WTC11 (cell line): Measurements from ENCODE around the gene NHS.

Experiments used
- NFYB ChIP-seq: sonication (generic); formaldehyde crosslinking; conservative IDR thresholded peaks from 2 replicates; pipeline ENCODE4 v1.8.0; 2022; ENCODE audit warnings: low read depth, missing genetic modification reagents
- TF ChIP-seq, protein P1 (sequence below): fragments of 200-600 bp; IDR thresholded peaks from 2 replicates; pipeline ENCODE4 v1.8.0; 2022; ENCODE audit warnings: antibody characterized with exemption

DNA sequence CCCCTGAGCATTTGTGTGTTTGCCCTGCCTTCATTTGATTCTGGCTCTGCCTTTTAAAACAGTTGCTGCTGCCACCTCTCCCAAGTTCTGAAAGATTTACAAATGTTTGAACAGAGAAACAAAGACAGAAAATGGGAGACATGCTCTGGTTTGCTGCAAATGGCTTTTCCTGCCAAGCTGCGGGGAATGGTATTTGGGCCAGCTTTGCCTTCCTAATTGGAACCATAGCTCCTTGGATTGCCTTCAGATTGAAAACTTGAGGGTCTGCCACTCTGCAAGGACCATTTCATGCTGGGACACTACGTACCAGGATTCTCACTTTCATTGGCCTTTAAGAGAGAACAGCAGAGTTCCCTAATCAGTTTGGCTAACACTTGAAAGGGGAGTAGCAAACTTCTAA lies 74.9 kb downstream of the NHS start:
- TF ChIP-seq, protein P1, sequence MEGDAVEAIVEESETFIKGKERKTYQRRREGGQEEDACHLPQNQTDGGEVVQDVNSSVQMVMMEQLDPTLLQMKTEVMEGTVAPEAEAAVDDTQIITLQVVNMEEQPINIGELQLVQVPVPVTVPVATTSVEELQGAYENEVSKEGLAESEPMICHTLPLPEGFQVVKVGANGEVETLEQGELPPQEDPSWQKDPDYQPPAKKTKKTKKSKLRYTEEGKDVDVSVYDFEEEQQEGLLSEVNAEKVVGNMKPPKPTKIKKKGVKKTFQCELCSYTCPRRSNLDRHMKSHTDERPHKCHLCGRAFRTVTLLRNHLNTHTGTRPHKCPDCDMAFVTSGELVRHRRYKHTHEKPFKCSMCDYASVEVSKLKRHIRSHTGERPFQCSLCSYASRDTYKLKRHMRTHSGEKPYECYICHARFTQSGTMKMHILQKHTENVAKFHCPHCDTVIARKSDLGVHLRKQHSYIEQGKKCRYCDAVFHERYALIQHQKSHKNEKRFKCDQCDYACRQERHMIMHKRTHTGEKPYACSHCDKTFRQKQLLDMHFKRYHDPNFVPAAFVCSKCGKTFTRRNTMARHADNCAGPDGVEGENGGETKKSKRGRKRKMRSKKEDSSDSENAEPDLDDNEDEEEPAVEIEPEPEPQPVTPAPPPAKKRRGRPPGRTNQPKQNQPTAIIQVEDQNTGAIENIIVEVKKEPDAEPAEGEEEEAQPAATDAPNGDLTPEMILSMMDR: no peak
- no peak for TF ChIP-seq NFYB (CRISPR knock-in tag)
